ENCODE measurements around the gene STK4.

The STK4 gene

GRCh38 chr20:45115829-45116228 lies 149.5 kb downstream of the STK4 start:
- DNase-seq = no peak

DNA sequence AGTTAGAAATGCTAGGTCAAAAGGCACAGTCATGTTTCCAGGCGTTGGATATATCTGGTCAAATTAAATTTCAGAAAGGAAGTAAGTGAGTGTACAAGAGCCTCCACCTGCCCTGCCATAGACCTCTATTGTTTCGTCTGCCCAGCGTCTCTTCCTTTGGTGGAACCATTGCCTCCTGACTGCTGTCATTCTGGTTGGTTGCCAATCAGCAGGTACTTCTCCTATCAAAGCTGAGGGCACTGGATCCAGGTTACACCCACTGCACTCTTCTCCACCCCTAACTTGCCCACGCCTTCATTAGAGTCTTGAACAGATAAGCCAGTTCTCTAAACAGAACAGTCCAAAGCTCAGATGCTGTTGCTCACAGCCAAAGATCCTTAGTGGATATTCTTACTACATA lies 151.3 kb downstream of the STK4 start:
- no peak for DNase-seq

DNA sequence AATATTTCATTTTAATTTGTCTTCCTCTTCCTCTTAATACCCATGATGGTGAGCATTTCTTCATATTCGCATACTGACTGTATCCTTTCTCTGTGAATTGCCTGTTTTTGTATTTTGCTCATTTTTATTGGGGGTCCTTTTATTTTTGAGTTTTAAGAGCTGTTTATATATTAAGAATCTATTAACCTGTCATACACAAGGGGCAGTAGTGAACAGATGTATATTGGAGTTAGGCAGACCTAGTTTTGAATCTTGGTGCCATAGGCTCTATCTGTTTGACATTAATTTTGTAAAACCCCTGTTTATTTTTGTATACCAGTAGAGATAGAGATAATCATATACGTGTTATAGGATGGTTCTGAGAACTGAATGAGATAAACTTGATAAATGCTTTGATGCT lies 151.7 kb downstream of the STK4 start:
- DNase-seq = no peak

DNA sequence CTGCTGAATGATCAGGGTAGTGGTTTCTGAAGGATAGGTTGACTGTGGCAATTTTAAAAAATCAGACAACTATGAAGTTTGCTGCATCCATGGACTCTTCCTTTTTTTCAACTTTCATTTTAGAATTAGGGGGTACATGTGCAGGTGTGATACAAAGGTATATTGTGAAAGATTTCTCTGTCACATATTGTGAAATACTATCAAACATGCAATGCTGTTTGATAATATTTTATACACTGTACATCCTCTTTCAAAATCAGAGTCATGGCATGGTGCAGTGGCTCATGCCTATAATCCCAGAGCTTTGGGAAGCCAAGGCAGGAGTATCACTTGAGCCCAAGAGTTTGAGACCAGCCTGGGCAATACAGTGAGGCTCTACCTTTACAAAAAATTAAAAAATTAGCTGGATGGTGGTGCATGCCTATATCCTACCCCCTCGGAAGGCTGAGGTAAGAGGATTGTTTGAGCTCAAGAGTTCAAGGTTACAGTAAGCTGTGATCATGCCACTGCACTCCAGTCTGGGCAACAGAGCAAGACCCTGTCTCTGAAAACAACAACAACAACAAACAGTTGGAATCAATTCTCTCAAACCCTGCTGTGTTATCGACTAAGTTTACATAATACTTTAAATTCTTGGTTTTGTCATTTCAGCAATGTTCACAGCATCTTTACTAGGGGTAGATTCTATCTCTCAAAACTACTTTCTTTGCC lies 153.4 kb downstream of the STK4 start:
- DNase-seq = no peak

- no peak for DNase-seq
Observed at GRCh38 chr20:45121388-45121787, 155.1 kb downstream of the STK4 start.

- no peak for DNase-seq
Observed at GRCh38 chr20:45124365-45124764, 158.1 kb downstream of the STK4 start, which contains the start of gene WFDC12. Gene WFDC12, minus strand, starts transcription at chr20:45124465. Its CDS starts 18 bp downstream, at chr20:45124447.

GRCh38 chr20:45128099-45128498 lies 161.8 kb downstream of the STK4 start:
- no peak for DNase-seq

Measured in NCI-H748 treated with DMSO at 0.1 percent for 48 hours (cell line).